H1 (cell line): ENCODE data around the gene PBX1. TPM values are rescaled to one million over a fixed set of nuclear protein-coding genes. Genes with fewer than 3 reads are reported as not detected.

Experiments used
- CTCF ChIA-PET: fragments of 300-600 bp; sonication (Branson Sonifier 250); formaldehyde crosslinking; loops from one replicate; lab custom pipeline; 2021; ENCODE audit not compliant: partially characterized antibody; lab: Charles Lee
- POLR2A ChIA-PET: fragments of 300-600 bp; sonication (Branson Sonifier 250); formaldehyde crosslinking; loops from one replicate; lab custom pipeline; 2021; ENCODE audit warnings: inconsistent platforms; ENCODE audit not compliant: partially characterized antibody; lab: Charles Lee
- DNase-seq, 2 experiments: peaks; one replicate each; pipeline versions ENCODE4 v3.0.0 to v3.0.0-alpha.2; 2010 to 2022; ENCODE audit warnings: low spot score in 2 of 2, low read depth in 1 of 2, mixed read lengths in 1 of 2
- FAIRE-seq: peaks from 2 replicates; lab custom pipeline; 2011; peaks lifted over from hg19 to GRCh38; lab: Jason Lieb, UNC
- H2AFZ ChIP-seq: 2 replicates; pipeline ENCODE4 v1.8.1; 2012; ENCODE audit warnings: low read length, inconsistent platforms
- H2AK5ac ChIP-seq: 2 replicates; pipeline ENCODE4 v1.6.1; 2013; ENCODE audit warnings: low read depth, low read length
- H2BK120ac ChIP-seq: replicated peaks from 2 replicates; pipeline ENCODE3; 2013; ENCODE audit warnings: low read depth, low read length, inconsistent platforms
- H2BK12ac ChIP-seq: 2 replicates; pipeline ENCODE4 v1.6.1; 2013; ENCODE audit warnings: low read depth, low read length
- H2BK15ac ChIP-seq: 2 replicates; pipeline ENCODE4 v1.6.1; 2013; ENCODE audit warnings: low read length
- H2BK20ac ChIP-seq: 2 replicates; pipeline ENCODE4 v1.6.1; 2013; ENCODE audit warnings: low read length
- H2BK5ac ChIP-seq: 2 replicates; pipeline ENCODE4 v1.6.1; 2013; ENCODE audit warnings: low read depth, low read length
- H3K14ac ChIP-seq: 2 replicates; pipeline ENCODE4 v1.6.1; 2013; ENCODE audit warnings: inconsistent platforms; ENCODE audit not compliant: insufficient read length
- H3K18ac ChIP-seq: 2 replicates; pipeline ENCODE4 v1.6.1; 2013; ENCODE audit warnings: low read length; ENCODE audit errors: extremely low read depth
- H3K23ac ChIP-seq: 2 replicates; pipeline ENCODE4 v1.6.1; 2013; ENCODE audit warnings: inconsistent platforms; ENCODE audit not compliant: insufficient read length
- H3K23me2 ChIP-seq: 2 replicates; pipeline ENCODE4 v1.6.1; 2013; ENCODE audit warnings: low read depth, low read length
- H3K27ac ChIP-seq: 2 replicates; pipeline ENCODE4 v1.6.1; 2011; ENCODE audit warnings: low read depth, low read length, inconsistent platforms
- H3K27me3 ChIP-seq, 4 experiments: replicated peaks in 1 of 4; 1 replicate in 1 of 4; 2 replicates in 3 of 4; pipeline versions ENCODE4 v1.6.1 to v1.8.1; 2011 to 2013; ENCODE audit warnings: low read length in 3 of 4, mild to moderate bottlenecking in 3 of 4, inconsistent platforms in 2 of 4, mixed read lengths in 2 of 4, moderate library complexity in 1 of 4; ENCODE audit not compliant: control insufficient read depth in 3 of 4, insufficient read depth in 3 of 4; ENCODE audit errors: extremely low read depth in 1 of 4
- H3K36me3 ChIP-seq, 4 experiments: 2 replicates each; pipeline versions ENCODE4 v1.6.1 to v1.8.1; 2011 to 2013; ENCODE audit warnings: mild to moderate bottlenecking in 4 of 4, low read length in 3 of 4, moderate library complexity in 2 of 4, control low read depth in 1 of 4, inconsistent platforms in 1 of 4; ENCODE audit not compliant: insufficient read depth in 4 of 4, control insufficient read depth in 2 of 4
- H3K4ac ChIP-seq: replicated peaks from 2 replicates; pipeline ENCODE3; 2013; ENCODE audit warnings: low read length, low read depth, mixed read lengths, inconsistent platforms; ENCODE audit not compliant: insufficient read length
- H3K4me1 ChIP-seq, 4 experiments: replicated peaks in 1 of 4; 1 replicate in 1 of 4; 2 replicates in 3 of 4; pipeline versions ENCODE4 v1.6.1 to v1.8.1; 2011 to 2013; ENCODE audit warnings: low read length in 3 of 4, inconsistent platforms in 2 of 4, mixed read lengths in 1 of 4; ENCODE audit not compliant: insufficient read depth in 4 of 4, control insufficient read depth in 3 of 4
- H3K4me2 ChIP-seq, 2 experiments: 2 replicates each; pipeline versions ENCODE4 v1.6.1 to v1.8.1; 2011 to 2013; ENCODE audit warnings: low read depth in 2 of 2, low read length in 2 of 2, control low read depth in 1 of 2, inconsistent platforms in 1 of 2, mild to moderate bottlenecking in 1 of 2; ENCODE audit not compliant: insufficient read depth in 1 of 2
- H3K4me3 ChIP-seq, 4 experiments: fragments of 200-600, 300-600 bp in 1 of 4; sonication (generic), shearing (Covaris generic), sonication (Bioruptor Twin) in 1 of 4; 2 replicates each; pipeline versions ENCODE4 v1.5.1 to v1.8.1; 2011 to 2016; ENCODE audit warnings: low read length in 4 of 4, low read depth in 3 of 4, control low read depth in 2 of 4, inconsistent platforms in 2 of 4, mild to moderate bottlenecking in 2 of 4, mixed read lengths in 1 of 4, moderate library complexity in 1 of 4; ENCODE audit not compliant: insufficient read depth in 2 of 4; ENCODE audit errors: extremely low read depth in 1 of 4
- H3K56ac ChIP-seq: replicated peaks from 2 replicates; pipeline ENCODE3; 2013; ENCODE audit warnings: low read depth, mild to moderate bottlenecking, mixed read lengths, low read length, inconsistent platforms; ENCODE audit not compliant: insufficient read length
- H3K79me1 ChIP-seq: 2 replicates; pipeline ENCODE4 v1.6.1; 2013; ENCODE audit warnings: low read depth, low read length, control low read depth
- H3K79me2 ChIP-seq, 2 experiments: 2 replicates each; pipeline versions ENCODE4 v1.6.1 to v1.8.1; 2012 to 2013; ENCODE audit warnings: low read length in 2 of 2, mild to moderate bottlenecking in 2 of 2, inconsistent platforms in 1 of 2; ENCODE audit not compliant: insufficient read depth in 2 of 2, control insufficient read depth in 1 of 2
- H3K9ac ChIP-seq, 4 experiments: replicated peaks in 1 of 4; 1 replicate in 1 of 4; 2 replicates in 3 of 4; pipeline versions ENCODE4 v1.6.1 to v1.8.1; 2011 to 2013; ENCODE audit warnings: low read depth in 3 of 4, low read length in 3 of 4, control low read depth in 2 of 4, mild to moderate bottlenecking in 2 of 4, moderate library complexity in 2 of 4, inconsistent platforms in 1 of 4; ENCODE audit errors: extremely low read depth in 1 of 4
- H3K9me3 ChIP-seq, 2 experiments: 2 replicates each; pipeline versions ENCODE4 v1.6.1 to v1.8.1; 2012 to 2013; ENCODE audit warnings: mild to moderate bottlenecking in 2 of 2, moderate library complexity in 2 of 2, control low read depth in 1 of 2, inconsistent platforms in 1 of 2, low read depth in 1 of 2, low read length in 1 of 2, mixed read lengths in 1 of 2; ENCODE audit not compliant: insufficient read depth in 2 of 2
- H4K20me1 ChIP-seq, 2 experiments: replicated peaks in 1 of 2; 2 replicates each; pipeline versions ENCODE3 to v1.8.1; 2011 to 2013; ENCODE audit warnings: inconsistent platforms in 2 of 2, low read length in 2 of 2, mild to moderate bottlenecking in 1 of 2; ENCODE audit not compliant: insufficient read depth in 2 of 2, control insufficient read depth in 1 of 2
- H4K5ac ChIP-seq: 2 replicates; pipeline ENCODE4 v1.6.1; 2013; ENCODE audit warnings: low read length, low read depth, mixed read lengths, inconsistent platforms; ENCODE audit not compliant: insufficient read length
- H4K8ac ChIP-seq: 2 replicates; pipeline ENCODE4 v1.8.0; 2013; ENCODE audit warnings: mild to moderate bottlenecking, moderate library complexity, low read length, inconsistent platforms; ENCODE audit not compliant: insufficient read depth; ENCODE audit errors: extremely low read depth
- H4K91ac ChIP-seq: replicated peaks from 2 replicates; pipeline ENCODE3; 2013; ENCODE audit warnings: low read length, mixed read lengths, inconsistent platforms; ENCODE audit not compliant: insufficient read length
- ASH2L ChIP-seq: fragments of 200-600, 300-600 bp; sonication (generic); IDR thresholded peaks from one replicate; pipeline ENCODE4 v1.7.1; 2017; ENCODE audit warnings: low read length
- BCL11A ChIP-seq, 2 experiments: IDR thresholded peaks; one replicate each; pipeline ENCODE4 v1.6.1; 2011; ENCODE audit warnings: low read depth in 2 of 2, low read length in 2 of 2, mild to moderate bottlenecking in 2 of 2
- BRCA1 ChIP-seq: IDR thresholded peaks from 2 replicates; pipeline ENCODE4 v1.6.1; 2012; ENCODE audit warnings: low read depth, low read length, improper control_type of control experiment
- CBX8 ChIP-seq: fragments of 300-800, 300-1000 bp; sonication (generic); IDR thresholded peaks from 2 replicates; pipeline ENCODE4 v1.7.1; 2016; ENCODE audit warnings: low read depth, low read length, borderline replicate concordance
- CEBPB ChIP-seq: IDR thresholded peaks from 2 replicates; pipeline ENCODE4 v1.6.1; 2012; ENCODE audit warnings: low read depth, low read length
- EP300 ChIP-seq, 2 experiments: IDR thresholded peaks; 1 replicate in 1 of 2; 2 replicates in 1 of 2; pipeline ENCODE4 v1.6.1; 2011 to 2012; ENCODE audit warnings: low read depth in 2 of 2, low read length in 2 of 2, mild to moderate bottlenecking in 2 of 2, borderline replicate concordance in 1 of 2, inconsistent platforms in 1 of 2, moderate library complexity in 1 of 2
- HDAC2 ChIP-seq, 2 experiments: fragments of 300-600 bp in 1 of 2; sonication (generic) in 1 of 2; IDR thresholded peaks; 2 replicates each; pipeline ENCODE4 v1.6.1; 2011 to 2012; ENCODE audit warnings: low read depth in 2 of 2, low read length in 2 of 2, mild to moderate bottlenecking in 2 of 2, moderate library complexity in 2 of 2, borderline replicate concordance in 1 of 2, inconsistent platforms in 1 of 2
- JUND ChIP-seq: IDR thresholded peaks from 2 replicates; pipeline ENCODE4 v1.6.1; 2011; ENCODE audit warnings: mild to moderate bottlenecking, improper control_type of control experiment, low read length
- MAFK ChIP-seq: IDR thresholded peaks from 2 replicates; pipeline ENCODE4 v1.6.1; 2012; ENCODE audit warnings: low read depth, mild to moderate bottlenecking, improper control_type of control experiment, low read length
- PHF8 ChIP-seq: fragments of 200-600 bp; sonication (generic); conservative IDR thresholded peaks from 2 replicates; pipeline ENCODE4 v1.7.1; 2012; ENCODE audit warnings: low read depth, mild to moderate bottlenecking, inconsistent platforms, low read length, moderate library complexity
- RXRA ChIP-seq: IDR thresholded peaks from 2 replicates; pipeline ENCODE4 v1.6.1; 2011; ENCODE audit warnings: low read depth, mild to moderate bottlenecking, low read length, moderate library complexity; ENCODE audit not compliant: insufficient read depth
- SIRT6 ChIP-seq: IDR thresholded peaks from one replicate; pipeline ENCODE4 v1.7.1; 2012; ENCODE audit warnings: low read length, inconsistent platforms
- SIX5 ChIP-seq: IDR thresholded peaks from 2 replicates; pipeline ENCODE4 v1.6.1; 2011; ENCODE audit warnings: mild to moderate bottlenecking, low read depth, low read length
- SUZ12 ChIP-seq: fragments of 200-600 bp; sonication (generic); IDR thresholded peaks from 2 replicates; pipeline ENCODE4 v1.6.1; 2012; ENCODE audit warnings: mild to moderate bottlenecking, inconsistent platforms, low read length, moderate library complexity, mixed read lengths
- ZNF274 ChIP-seq: IDR thresholded peaks from 2 replicates; pipeline ENCODE4 v1.7.0; 2012; ENCODE audit warnings: low read length, borderline replicate concordance; ENCODE audit errors: extremely low read depth
- whole genome bisulfite sequencing, 2 experiments: shearing (Covaris generic) in 1 of 2; methylation state at CpG; one replicate each; pipeline versions ENCODE4 v1.1.6 to v1.1.7; 2013 to 2015; ENCODE audit warnings: low lambda C conversion rate in 2 of 2, mixed read lengths in 2 of 2, inconsistent platforms in 1 of 2, low coverage in 1 of 2, missing lambda C conversion rate in 1 of 2; ENCODE audit not compliant: insufficient replicate concordance in 2 of 2, insufficient coverage in 1 of 2, insufficient read length in 1 of 2; ENCODE audit errors: extremely low coverage in 1 of 2, missing lambda C conversion rate in 1 of 2; 5-methylcytosine and 5-hydroxymethylcytosine counted together
- polyA plus RNA-seq, 7 experiments: library from polyadenylated mRNA; depleted of rRNA in 3 of 7; stranded (reverse) in 5 of 7; unstranded in 2 of 7; fragments of >200 nt in 5 of 7; fragments of 200-250 nt in 2 of 7; gene quantifications; 1 replicate in 5 of 7; 2 replicates in 1 of 7; 4 replicates in 1 of 7; pipeline versions ENCODE4 v1.2.1 to v1.2.3, GENCODE V29; 2011 to 2013; ENCODE audit warnings: missing spikeins in 2 of 7, mixed read lengths in 2 of 7
- total RNA-seq: library from RNA; stranded (reverse); fragmentation: NEBNext Ultra II Directional; extraction: Animal tissue kit (Norgen Biotek cat#: 25700); gene quantifications from 2 replicates; pipeline ENCODE4 v1.2.1, GENCODE V29; 2021

The PBX1 gene
- total and polyA plus RNA-seq, 2 of the 8 experiments (the other 6 are each of a cell fraction or from before 2014, with no cell fraction given), result 87.4 to 124 TPM

- Histone ChIP-seq H2BK20ac (no peak overlapping the region), H3K9ac (no peak overlapping the region), H3K4ac (no peak overlapping the region), H3K23me2 (no peaks in the 10 kb centered on the region), H3K14ac (no peak overlapping the region), H3K56ac (no peak overlapping the region), H2BK120ac (no peak overlapping the region), H3K4me2 (no peak overlapping the region), H2AK5ac (no peak overlapping the region), H2BK12ac (no peak overlapping the region), H2BK15ac (no peak overlapping the region), H4K91ac (no peak overlapping the region), H3K27me3 (no peaks in the 10 kb centered on the region), H3K9me3 (no peaks in the 10 kb centered on the region), H3K27ac (no peak overlapping the region), H4K8ac (no peak overlapping the region), H2BK5ac (no peak overlapping the region), H3K36me3 (peaks cover 5 to 46% (median 33%) of the 10 kb centered on the region in 4 experiments; a peak in 7 of 8 replicates), H4K20me1 (peaks cover 2 to 3% of the 10 kb centered on the region in 2 experiments), H3K23ac (no peak overlapping the region), H4K5ac (no peak overlapping the region), H3K79me2 (peaks cover 0 to 5% of the 10 kb centered on the region in 2 experiments; a peak in 1 of 4 replicates), H3K4me1 (no peaks in the 10 kb centered on the region), H3K79me1 (no peaks in the 10 kb centered on the region), H2AFZ (no peak overlapping the region), H3K18ac (no peak overlapping the region), H3K4me3 (no peak overlapping the region)
- TF ChIP-seq SIRT6, result no peak
- no peak for TF ChIP-seq ASH2L
- no peak for TF ChIP-seq CEBPB
- no peak for TF ChIP-seq MAFK
- TF ChIP-seq SIX5, result no peak
- TF ChIP-seq BCL11A (IDR thresholded peaks at IDR 0.05; ENCODE audit: low read depth in 2 of 2, low read length in 2 of 2), result no peak
- TF ChIP-seq SUZ12, result no peak
- TF ChIP-seq JUND, result no peak
- no peak for TF ChIP-seq HDAC2 (IDR thresholded peaks at IDR 0.05; ENCODE audit: borderline replicate concordance in 1 of 2, low read depth in 2 of 2, low read length in 2 of 2)
- TF ChIP-seq RXRA, result no peak
- TF ChIP-seq BRCA1, result no peak
- TF ChIP-seq CBX8, result no peak
- TF ChIP-seq EP300 (IDR thresholded peaks at IDR 0.05; ENCODE audit: borderline replicate concordance in 1 of 2, low read depth in 2 of 2, low read length in 2 of 2), result no peak
- TF ChIP-seq PHF8, result no peak
- TF ChIP-seq ZNF274, result no peak
- WGBS, 2 experiments, result 87% methylated on average over 5 of the region's 5 CpGs; no CpG with 5 or more reads in 1 of the 2 experiments
- DNase-seq (no peak), FAIRE-seq (no peak)
- POLR2A ChIA-PET, result no interaction called here
- CTCF ChIA-PET, result interaction anchor here (0.8 to 1.8 kb wide), 3 partner anchors 8 to 130 kb away, joined by 3 to 8 read pairs (median 4); no protein-coding TSS in a partner anchor
Measured at GRCh38 chr1:164803366-164803765, 244.4 kb downstream of the PBX1 start.
